ENCODE results near the gene KRT76. TPM values are rescaled to one million over a fixed set of nuclear protein-coding genes. Genes with fewer than 3 reads are reported as not detected.
A peak's percentile ranks its signal among the peaks of the same experiment; 100 is the strongest.

The KRT76 gene
- total RNA-seq, result not detected in 2 replicates

- DNase-seq (ENCODE audit: low read depth) (no peak), FAIRE-seq (no peak)
- Histone ChIP-seq H3K36me3 (ENCODE audit: control insufficient read depth, insufficient read depth, low read length) (no peaks in the 10 kb centered on the region), H3K27me3 (ENCODE audit: control insufficient read depth, insufficient read depth, low read length) (peaks cover 16% of the 10 kb centered on the region), H3K4me3 (ENCODE audit: low read depth, low read length) (no peak within 1 kb of the TSS)
- TF ChIP-seq, protein P1, sequence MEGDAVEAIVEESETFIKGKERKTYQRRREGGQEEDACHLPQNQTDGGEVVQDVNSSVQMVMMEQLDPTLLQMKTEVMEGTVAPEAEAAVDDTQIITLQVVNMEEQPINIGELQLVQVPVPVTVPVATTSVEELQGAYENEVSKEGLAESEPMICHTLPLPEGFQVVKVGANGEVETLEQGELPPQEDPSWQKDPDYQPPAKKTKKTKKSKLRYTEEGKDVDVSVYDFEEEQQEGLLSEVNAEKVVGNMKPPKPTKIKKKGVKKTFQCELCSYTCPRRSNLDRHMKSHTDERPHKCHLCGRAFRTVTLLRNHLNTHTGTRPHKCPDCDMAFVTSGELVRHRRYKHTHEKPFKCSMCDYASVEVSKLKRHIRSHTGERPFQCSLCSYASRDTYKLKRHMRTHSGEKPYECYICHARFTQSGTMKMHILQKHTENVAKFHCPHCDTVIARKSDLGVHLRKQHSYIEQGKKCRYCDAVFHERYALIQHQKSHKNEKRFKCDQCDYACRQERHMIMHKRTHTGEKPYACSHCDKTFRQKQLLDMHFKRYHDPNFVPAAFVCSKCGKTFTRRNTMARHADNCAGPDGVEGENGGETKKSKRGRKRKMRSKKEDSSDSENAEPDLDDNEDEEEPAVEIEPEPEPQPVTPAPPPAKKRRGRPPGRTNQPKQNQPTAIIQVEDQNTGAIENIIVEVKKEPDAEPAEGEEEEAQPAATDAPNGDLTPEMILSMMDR (IDR thresholded peaks at IDR 0.05; ENCODE audit: insufficient read depth, low read length, severe bottlenecking), result no peak
Observed at GRCh38 chr12:52776913-52777395, at the start of gene KRT76. Gene KRT76 (minus strand): TSS chr12:52777345. CDS start chr12:52777291, 54 bp downstream.

DNA sequence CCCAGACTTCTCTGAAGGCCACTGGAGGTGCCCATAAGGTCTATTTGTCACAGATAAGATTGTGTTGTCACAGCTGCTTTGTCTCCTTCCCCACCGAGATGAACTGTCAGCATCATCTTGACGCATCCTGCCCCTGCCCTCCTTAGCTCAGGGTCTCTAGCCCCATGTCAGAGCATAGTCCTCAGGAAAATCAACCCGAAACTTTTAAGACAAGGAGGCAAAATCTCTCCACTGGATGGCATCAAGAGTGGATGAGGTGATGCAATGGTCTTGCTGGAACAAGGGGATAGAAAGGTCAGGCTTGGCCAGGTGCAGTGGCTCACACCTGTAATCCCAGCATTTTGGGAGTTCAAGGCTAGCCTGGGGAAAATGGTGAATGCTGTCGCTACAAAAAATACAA lies 48.8 kb upstream of the KRT76 start:
- DNase-seq (ENCODE audit: low read depth) (no peak), FAIRE-seq (peak; percentile 62)
- TF ChIP-seq, protein P1 (IDR thresholded peaks at IDR 0.05; ENCODE audit: insufficient read depth, low read length, severe bottlenecking), result no peak
- no peaks in the 10 kb centered on the region for H3K27me3 ChIP-seq (ENCODE audit: control insufficient read depth, insufficient read depth, low read length)
- no peak overlapping the region for H3K4me3 ChIP-seq (ENCODE audit: low read depth, low read length)
- H3K36me3 ChIP-seq (ENCODE audit: control insufficient read depth, insufficient read depth, low read length), result no peaks in the 10 kb centered on the region

GRCh38 chr12:52824741-52825410 lies 47.7 kb upstream of the KRT76 start:
- no peak for FAIRE-seq
- Histone ChIP-seq H3K4me3 (ENCODE audit: low read depth, low read length) (no peak overlapping the region), H3K36me3 (ENCODE audit: control insufficient read depth, insufficient read depth, low read length) (no peaks in the 10 kb centered on the region), H3K27me3 (ENCODE audit: control insufficient read depth, insufficient read depth, low read length) (no peaks in the 10 kb centered on the region)
- TF ChIP-seq, protein P1 (IDR thresholded peaks at IDR 0.05; ENCODE audit: insufficient read depth, low read length, severe bottlenecking), result no peak
- no peak for DNase-seq (ENCODE audit: low read depth)

DNA sequence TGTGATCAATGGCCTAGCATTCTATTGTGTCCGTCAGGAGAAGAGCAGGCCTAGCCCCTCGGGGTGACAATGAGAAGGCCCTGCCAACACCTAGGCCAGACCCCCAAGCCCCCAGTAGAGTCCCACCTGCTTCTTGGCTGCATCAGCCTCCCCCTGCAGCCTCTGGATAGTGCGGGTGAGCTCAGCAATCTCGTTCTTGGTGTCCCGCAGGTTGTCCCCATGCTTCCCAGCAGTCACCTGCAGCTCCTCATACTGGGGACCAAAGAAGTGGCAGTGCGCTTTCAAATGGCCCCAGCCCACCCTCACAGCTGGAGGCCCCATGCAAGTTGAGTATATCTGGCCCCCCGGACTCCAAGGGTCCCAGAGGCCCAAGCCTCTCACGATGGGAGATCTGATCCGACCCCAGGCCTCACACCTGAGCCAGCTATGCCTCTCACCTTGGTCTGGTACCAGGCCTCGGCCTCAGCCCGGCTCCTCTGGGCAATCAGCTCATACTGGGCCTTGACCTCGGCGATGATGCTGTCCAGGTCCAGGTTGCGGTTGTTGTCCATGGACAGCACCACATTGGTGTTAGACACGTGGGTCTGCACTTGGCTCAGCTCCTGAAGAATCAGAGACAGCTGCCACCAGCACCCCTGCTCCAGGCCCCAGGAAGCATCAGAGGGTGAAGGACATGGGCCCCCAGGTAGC lies 46.8 kb upstream of the KRT76 start:
- FAIRE-seq (no peak), DNase-seq (ENCODE audit: low read depth) (no peak)
- TF ChIP-seq, protein P1 (IDR thresholded peaks at IDR 0.05; ENCODE audit: insufficient read depth, low read length, severe bottlenecking), result no peak
- H3K36me3 ChIP-seq (ENCODE audit: control insufficient read depth, insufficient read depth, low read length), result no peaks in the 10 kb centered on the region
- H3K27me3 ChIP-seq (ENCODE audit: control insufficient read depth, insufficient read depth, low read length), result no peaks in the 10 kb centered on the region
- no peak overlapping the region for H3K4me3 ChIP-seq (ENCODE audit: low read depth, low read length)

GRCh38 chr12:52822771-52823510 lies 45.8 kb upstream of the KRT76 start:
- Histone ChIP-seq H3K27me3 (ENCODE audit: control insufficient read depth, insufficient read depth, low read length) (no peaks in the 10 kb centered on the region), H3K4me3 (ENCODE audit: low read depth, low read length) (no peak overlapping the region), H3K36me3 (ENCODE audit: control insufficient read depth, insufficient read depth, low read length) (no peaks in the 10 kb centered on the region)
- FAIRE-seq (no peak), DNase-seq (ENCODE audit: low read depth) (no peak)
- TF ChIP-seq, protein P1 (IDR thresholded peaks at IDR 0.05; ENCODE audit: insufficient read depth, low read length, severe bottlenecking), result no peak

Measured in bronchial epithelial cell (primary cell).